Spleen (tissue), 11 donors: Measurements from ENCODE around the gene FMN2. TPM values are rescaled to one million over a fixed set of nuclear protein-coding genes. Genes with fewer than 3 reads are reported as not detected.

Experiments
- DNase-seq: peaks from one replicate; pipeline ENCODE4 v3.0.0-alpha.2; 2020
- H3K27ac ChIP-seq, 8 donors: fragments of 200-600 bp; sonication (generic) in 7 of 8; 1 replicate in 4 of 8; 2 replicates in 4 of 8; pipeline versions ENCODE4 v1.5.0 to v1.8.0; 2016 to 2021; ENCODE audit warnings: inconsistent platforms in 4 of 8, mild to moderate bottlenecking in 4 of 8, moderate library complexity in 1 of 8
- H3K27me3 ChIP-seq, 7 donors: fragments of 200-600 bp; sonication (generic) in 6 of 7; replicated peaks in 1 of 7; 1 replicate in 4 of 7; 2 replicates in 3 of 7; pipeline versions ENCODE4 v1.5.0 to v1.8.0; 2016 to 2021; ENCODE audit warnings: inconsistent platforms in 3 of 7, mild to moderate bottlenecking in 1 of 7
- H3K36me3 ChIP-seq, 6 donors: fragments of 200-600 bp; sonication (generic) in 5 of 6; 1 replicate in 4 of 6; 2 replicates in 2 of 6; pipeline versions ENCODE4 v1.5.0 to v1.8.0; 2016 to 2021; ENCODE audit warnings: inconsistent platforms in 2 of 6
- H3K4me1 ChIP-seq, 6 donors: fragments of 200-600 bp; sonication (generic) in 5 of 6; 1 replicate in 3 of 6; 2 replicates in 3 of 6; pipeline versions ENCODE4 v1.5.0 to v1.8.0; 2016 to 2021; ENCODE audit warnings: inconsistent platforms in 3 of 6
- H3K4me3 ChIP-seq, 8 donors: fragments of 200-600 bp; sonication (generic) in 7 of 8; 1 replicate in 4 of 8; 2 replicates in 4 of 8; pipeline versions ENCODE4 v1.5.0 to v1.8.0; 2016 to 2021; ENCODE audit warnings: inconsistent platforms in 4 of 8, mild to moderate bottlenecking in 4 of 8, moderate library complexity in 2 of 8
- H3K9me3 ChIP-seq, 8 donors: fragments of 200-600 bp; sonication (generic) in 7 of 8; 1 replicate in 4 of 8; 2 replicates in 4 of 8; pipeline versions ENCODE4 v1.5.0 to v1.8.0; 2016 to 2021; ENCODE audit warnings: inconsistent platforms in 4 of 8
- CTCF ChIP-seq, 11 experiments: fragments of 200-600 bp in 7 of 11; fragments of 450-650 bp in 4 of 11; sonication (generic) in 4 of 11; IDR thresholded peaks in 8 of 11; conservative IDR thresholded peaks in 3 of 11; 1 replicate in 7 of 11; 2 replicates in 4 of 11; pipeline versions ENCODE4 v1.4.0 to v1.8.0; 2016 to 2021; ENCODE audit warnings: antibody characterized with exemption in 11 of 11, inconsistent platforms in 4 of 11, mild to moderate bottlenecking in 1 of 11
- POLR2A ChIP-seq, 3 donors: fragments of 450-650 bp; IDR thresholded peaks; one replicate each; pipeline ENCODE4 v1.5.1; 2017; ENCODE audit warnings: antibody characterized with exemption in 3 of 3, mild to moderate bottlenecking in 1 of 3
- POLR2AphosphoS5 ChIP-seq, 3 donors: sonication (generic); formaldehyde crosslinking; IDR thresholded peaks; one replicate each; pipeline ENCODE4 v1.5.1; 2017; ENCODE audit warnings: antibody characterized with exemption in 3 of 3
- WGBS, 5 donors: extraction: QIAGEN DNeasy Blood & Tissue Kit in 3 of 5; methylation state at CpG; one replicate each; pipeline versions ENCODE4 v1.1.5 to v1.1.7; 2013 to 2018; 5-methylcytosine and 5-hydroxymethylcytosine counted together
- intact Hi-C: fragments of 100-400 bp; cut with DNase I; formaldehyde crosslinking; loops from one replicate; pipeline ENCODE4 v1.15.0; 2023; ENCODE audit warnings: low total_unique reads
- polyA plus RNA-seq, 3 donors: library from polyadenylated mRNA; stranded (reverse); fragments of 200-250 nt; gene quantifications; one replicate each; pipeline ENCODE4 v1.2.1, GENCODE V29; 2013
- total RNA-seq, 7 donors: library from RNA; depleted of rRNA in 3 of 7; stranded (reverse); fragments of >200 nt in 3 of 7; fragmentation: NEBNext Ultra II Directional in 4 of 7; extraction: Animal tissue kit (Norgen Biotek cat#: 25700) in 4 of 7; gene quantifications; one replicate each; pipeline versions ENCODE4 v1.1.0 to v1.2.1, GENCODE V29; 2016 to 2021
- donor health status: healthy with polysubstance abuse.
- donor health status: DM: no; HTN: no; CAD: no; lungs with moderate emphysema.
- donor health status: DM: no; HTN: no; CAD: no.
- donor health status: Bipolar disorder and iron deficiency.
- donor health status: healthy.
- donor health status: DM: no; HTN: no; CAD: no.
- donor health status: DM: yes; HTN: yes; CAD: no.

The FMN2 gene
- total and polyA plus RNA-seq, 10 donors = 0.04 to 0.24 (median 0.12) TPM; not detected in 6

GRCh38 chr1:240306673-240307072, 215.0 kb downstream of the FMN2 start:
- intact Hi-C loops = no loop called here
- no peaks in the 10 kb centered on the region for H3K36me3 ChIP-seq
- peaks cover 0 to 20% (median 4%) of the 10 kb centered on the region in 8 donors for H3K9me3 ChIP-seq
- DNase-seq = no peak
- H3K27me3 ChIP-seq = no peaks in the 10 kb centered on the region
- no peak overlapping the region for H3K4me3 ChIP-seq
- whole genome bisulfite sequencing, 5 donors = 57 to 71% (median 66%) methylated on average over 2 of the region's 2 CpGs
- no peak overlapping the region for H3K27ac ChIP-seq
- no peaks in the 10 kb centered on the region for H3K4me1 ChIP-seq
- TF ChIP-seq POLR2AphosphoS5 (IDR thresholded peaks at IDR 0.05) = no peak
- TF ChIP-seq CTCF (IDR thresholded peaks at IDR 0.05 in 8 of 11, conservative IDR thresholded peaks at IDR 0.05 in 3 of 11) = no peak
- no peak for TF ChIP-seq POLR2A (IDR thresholded peaks at IDR 0.05)

- no peak overlapping the region for H3K4me3 ChIP-seq
- no peaks in the 10 kb centered on the region for H3K4me1 ChIP-seq
- no peak for TF ChIP-seq CTCF (IDR thresholded peaks at IDR 0.05 in 8 of 11, conservative IDR thresholded peaks at IDR 0.05 in 3 of 11)
- TF ChIP-seq POLR2A (IDR thresholded peaks at IDR 0.05) = no peak
- no peak for TF ChIP-seq POLR2AphosphoS5 (IDR thresholded peaks at IDR 0.05)
- 67 to 76% (median 72%) methylated on average over 3 of the region's 3 CpGs for WGBS, 5 donors
- intact Hi-C loops = no loop called here
- H3K27ac ChIP-seq = no peak overlapping the region
- no peaks in the 10 kb centered on the region for H3K36me3 ChIP-seq
- no peaks in the 10 kb centered on the region for H3K27me3 ChIP-seq
- no peak for DNase-seq
- H3K9me3 ChIP-seq = peaks cover 0 to 19% (median 1%) of the 10 kb centered on the region in 8 donors
Measured at GRCh38 chr1:240308096-240308495, 216.4 kb downstream of the FMN2 start.

GRCh38 chr1:240309769-240310168, 218.1 kb downstream of the FMN2 start:
- no peaks in the 10 kb centered on the region for H3K36me3 ChIP-seq
- H3K27me3 ChIP-seq = no peaks in the 10 kb centered on the region
- H3K9me3 ChIP-seq = peaks cover 0 to 12% (median 0%) of the 10 kb centered on the region in 8 donors
- intact Hi-C loops = no loop called here
- WGBS, 5 donors = 63 to 82% (median 66%) methylated on average over 4 of the region's 4 CpGs
- no peak overlapping the region for H3K27ac ChIP-seq
- no peak for TF ChIP-seq CTCF (IDR thresholded peaks at IDR 0.05 in 8 of 11, conservative IDR thresholded peaks at IDR 0.05 in 3 of 11)
- TF ChIP-seq POLR2A (IDR thresholded peaks at IDR 0.05) = no peak
- no peak for TF ChIP-seq POLR2AphosphoS5 (IDR thresholded peaks at IDR 0.05)
- no peak overlapping the region for H3K4me3 ChIP-seq
- DNase-seq = no peak
- H3K4me1 ChIP-seq = no peaks in the 10 kb centered on the region

- WGBS, 5 donors = 81 to 93% (median 87%) methylated on average over 1 of the region's 1 CpG
- H3K27ac ChIP-seq = no peak overlapping the region
- H3K36me3 ChIP-seq = no peaks in the 10 kb centered on the region
- H3K27me3 ChIP-seq = no peaks in the 10 kb centered on the region
- no peak for TF ChIP-seq POLR2A (IDR thresholded peaks at IDR 0.05)
- DNase-seq = no peak
- no peak overlapping the region for H3K4me3 ChIP-seq
- intact Hi-C loops = no loop called here
- no peaks in the 10 kb centered on the region for H3K4me1 ChIP-seq
- peaks cover 0 to 12% (median 0%) of the 10 kb centered on the region in 8 donors for H3K9me3 ChIP-seq
Measured at GRCh38 chr1:240310226-240310925, 218.7 kb downstream of the FMN2 start.
